Inferior parietal cortex (tissue), 1 donor: ENCODE data around the gene RSPH6A.
A peak's percentile ranks its signal among the peaks of the same experiment; 100 is the strongest.

Experiments
- DNase-seq: peaks from one replicate; pipeline ENCODE4 v3.0.0-alpha.2; 2016; ENCODE audit errors: extremely low spot score

RSPH6A gene

DNA sequence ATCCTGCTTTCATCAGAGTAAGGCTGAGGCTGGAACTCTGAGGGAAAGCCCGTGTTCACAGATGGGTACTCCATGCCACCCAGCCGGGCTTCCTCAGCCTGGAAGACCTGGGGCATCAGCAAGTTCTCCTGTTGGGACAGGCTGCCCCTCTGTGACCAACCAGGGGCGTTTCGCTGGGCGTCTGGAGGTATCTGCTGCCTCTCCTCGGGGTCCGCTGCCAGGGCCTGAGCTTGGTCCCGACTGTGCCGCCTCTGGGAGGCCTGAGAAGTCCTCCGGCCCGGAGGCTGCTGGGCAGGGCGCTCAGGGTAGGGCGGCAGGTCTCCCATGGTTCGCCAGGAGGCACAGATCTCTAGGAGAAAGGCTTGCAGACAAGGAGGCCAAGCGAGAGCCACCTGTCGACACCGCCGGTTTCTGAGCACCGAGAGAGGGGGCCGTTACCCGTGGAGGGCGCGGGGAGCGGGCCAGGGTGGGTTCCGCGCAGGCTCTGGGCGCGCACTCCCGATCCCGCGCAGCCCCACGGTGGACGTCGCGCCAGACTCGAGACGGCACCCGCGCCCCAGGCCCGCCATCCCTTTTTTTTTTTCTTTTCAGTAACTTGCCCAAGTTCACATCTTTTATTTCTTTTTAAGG lies at the start of gene RSPH6A:
Gene RSPH6A (minus strand): TSS at position 458 of the 630 bp plus-strand sequence. CDS start 132 bp downstream, at position 326.
- DNase-seq: no peak

DNA sequence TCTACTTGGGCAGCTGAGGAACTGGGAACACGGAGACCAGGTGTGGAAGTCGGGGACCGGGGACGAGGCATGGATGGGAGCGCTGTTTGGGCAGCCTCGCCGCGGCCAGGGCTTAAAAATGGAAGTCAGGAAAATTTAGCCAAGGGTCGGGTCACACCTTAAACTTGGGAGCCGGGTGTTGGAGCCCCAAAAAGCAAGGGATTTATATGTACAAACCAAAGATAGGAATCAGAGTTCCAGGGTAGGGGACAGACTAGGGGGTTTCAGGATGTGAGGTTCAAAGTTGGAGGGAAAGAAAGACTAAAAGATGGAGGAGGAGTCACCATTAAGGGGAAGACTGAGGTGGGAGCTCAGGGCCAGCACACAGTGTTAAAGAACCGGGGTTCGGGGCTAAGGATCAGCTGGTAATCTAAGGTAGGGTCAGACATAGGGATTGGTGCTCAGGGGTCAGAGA lies 49.5 kb upstream of the RSPH6A start:
- DNase-seq: no peak

DNA sequence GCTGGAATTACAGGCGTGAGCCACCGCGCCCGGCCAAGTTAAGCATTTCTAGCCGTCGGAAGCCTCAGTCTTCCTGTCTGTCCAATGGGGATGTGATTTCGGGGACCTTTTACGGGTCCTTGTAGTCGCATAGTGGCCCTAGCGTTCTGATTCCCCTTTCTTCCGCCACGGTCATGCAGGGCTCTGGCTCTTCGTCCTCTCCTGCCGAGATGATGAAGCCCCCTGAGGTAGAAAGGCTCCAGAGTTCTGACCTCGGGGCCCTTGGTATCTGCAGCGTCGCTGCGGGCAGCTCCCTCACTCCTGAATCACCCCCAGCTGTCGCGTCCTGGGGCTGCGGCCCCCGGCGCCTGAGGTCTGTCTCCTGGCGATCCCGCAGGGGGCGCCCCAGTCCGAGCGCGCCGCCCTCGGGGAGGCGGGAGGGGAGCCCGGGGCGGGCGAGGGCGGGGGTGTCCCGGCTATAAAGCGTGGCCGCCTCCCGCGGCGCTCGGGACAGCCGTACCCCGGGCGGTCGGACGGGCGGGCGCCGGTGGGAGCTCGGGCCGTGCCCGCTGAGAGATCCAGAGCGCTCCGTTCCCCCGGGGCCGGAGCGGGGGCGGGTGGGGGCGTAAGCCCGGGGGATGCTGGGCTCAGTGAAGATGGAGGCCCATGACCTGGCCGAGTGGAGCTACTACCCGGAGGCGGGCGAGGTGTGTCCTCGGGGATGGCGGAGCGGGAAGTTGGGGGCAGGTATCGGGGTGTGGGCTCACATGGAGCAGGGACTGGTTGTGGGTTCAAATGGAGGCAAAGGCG lies 48.9 kb upstream of the RSPH6A start, which contains the start of gene FOXA3:
Gene FOXA3 (plus strand): TSS at position 487 of the 789 bp plus-strand sequence. CDS start 131 bp downstream, at position 618.
- peak; percentile 22 for DNase-seq

DNA sequence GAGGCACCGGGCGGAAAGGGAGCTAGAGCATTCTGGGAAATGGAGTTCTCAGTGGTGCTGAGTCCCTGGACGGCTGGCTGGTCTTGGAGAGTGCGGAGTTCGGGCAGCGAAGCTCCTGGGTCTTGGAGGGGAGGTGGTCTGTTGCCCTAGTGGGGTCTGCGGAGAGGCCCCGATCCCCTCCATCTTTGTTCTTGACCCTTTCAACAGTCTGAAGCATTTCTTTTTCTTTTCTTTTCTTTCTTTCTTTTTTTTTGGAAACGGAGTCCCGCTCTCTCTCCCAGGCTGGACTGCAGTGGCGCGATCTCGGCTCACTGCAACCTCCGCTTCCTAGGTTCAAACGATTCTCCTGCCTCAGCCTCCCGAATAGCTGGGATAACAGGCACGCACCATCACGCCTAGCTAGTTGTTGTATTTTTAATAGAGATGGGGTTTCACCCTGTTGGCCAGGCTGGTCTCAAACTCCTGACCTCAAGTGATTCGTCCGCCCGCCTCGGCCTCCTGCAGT lies 48.3 kb upstream of the RSPH6A start:
- DNase-seq: no peak

DNA sequence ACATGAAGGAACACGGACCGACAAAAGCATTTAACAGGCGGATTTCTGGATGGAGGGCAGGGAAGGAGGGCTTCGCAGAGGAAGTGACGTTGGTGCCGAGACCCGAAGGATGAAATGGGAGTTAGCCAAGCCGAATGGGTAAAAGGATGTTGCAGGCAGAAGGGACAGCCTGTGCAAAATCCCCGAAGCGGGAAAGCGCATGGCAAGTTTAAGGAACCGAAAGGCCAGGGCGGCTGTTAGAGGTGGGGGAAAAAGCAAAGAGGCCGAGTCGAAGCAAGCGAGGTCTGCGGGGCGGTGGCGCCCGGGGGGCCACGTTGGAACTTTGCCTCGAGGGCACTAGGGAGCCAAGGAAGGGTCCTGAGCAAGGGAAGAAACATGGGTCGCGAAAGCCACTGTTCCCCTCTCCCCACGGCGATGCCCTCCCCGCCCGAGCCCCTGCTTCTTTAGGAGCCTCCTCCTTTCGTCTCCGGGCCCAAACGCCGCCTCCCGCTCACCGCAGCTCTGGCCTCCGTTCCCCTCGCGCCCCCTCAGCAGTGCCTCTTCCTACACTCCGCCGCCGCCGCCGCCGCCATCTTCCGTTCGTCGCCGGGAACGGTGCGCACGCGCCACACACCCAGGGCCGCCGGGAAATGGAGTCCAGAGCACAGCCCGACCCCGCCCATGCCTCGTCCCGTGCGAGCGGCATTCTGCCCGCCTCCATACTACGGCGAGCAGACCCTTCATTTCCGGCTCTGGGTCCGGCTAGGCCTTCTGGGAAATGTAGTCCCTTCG lies 47.6 kb upstream of the RSPH6A start, which contains the start of gene SYMPK:
Gene SYMPK (minus strand): TSS at position 584 of the 771 bp plus-strand sequence. CDS start 8,652 bp downstream, outside the sequence.
- peak; percentile 99 for DNase-seq

DNA sequence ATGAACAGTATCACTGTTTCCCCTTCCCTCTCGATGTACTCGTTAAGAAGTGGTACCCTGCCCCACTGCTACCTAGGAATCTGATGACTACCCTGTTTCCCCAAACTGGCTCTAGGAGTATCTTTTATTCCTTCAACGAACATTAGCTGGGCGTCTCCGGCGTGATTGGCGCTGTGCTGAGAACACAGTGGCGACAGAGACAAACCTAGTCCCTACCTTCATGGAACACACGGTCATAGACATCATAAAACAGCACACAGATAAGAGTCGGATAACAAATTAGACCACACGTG lies 47.1 kb upstream of the RSPH6A start:
- DNase-seq: no peak

DNA sequence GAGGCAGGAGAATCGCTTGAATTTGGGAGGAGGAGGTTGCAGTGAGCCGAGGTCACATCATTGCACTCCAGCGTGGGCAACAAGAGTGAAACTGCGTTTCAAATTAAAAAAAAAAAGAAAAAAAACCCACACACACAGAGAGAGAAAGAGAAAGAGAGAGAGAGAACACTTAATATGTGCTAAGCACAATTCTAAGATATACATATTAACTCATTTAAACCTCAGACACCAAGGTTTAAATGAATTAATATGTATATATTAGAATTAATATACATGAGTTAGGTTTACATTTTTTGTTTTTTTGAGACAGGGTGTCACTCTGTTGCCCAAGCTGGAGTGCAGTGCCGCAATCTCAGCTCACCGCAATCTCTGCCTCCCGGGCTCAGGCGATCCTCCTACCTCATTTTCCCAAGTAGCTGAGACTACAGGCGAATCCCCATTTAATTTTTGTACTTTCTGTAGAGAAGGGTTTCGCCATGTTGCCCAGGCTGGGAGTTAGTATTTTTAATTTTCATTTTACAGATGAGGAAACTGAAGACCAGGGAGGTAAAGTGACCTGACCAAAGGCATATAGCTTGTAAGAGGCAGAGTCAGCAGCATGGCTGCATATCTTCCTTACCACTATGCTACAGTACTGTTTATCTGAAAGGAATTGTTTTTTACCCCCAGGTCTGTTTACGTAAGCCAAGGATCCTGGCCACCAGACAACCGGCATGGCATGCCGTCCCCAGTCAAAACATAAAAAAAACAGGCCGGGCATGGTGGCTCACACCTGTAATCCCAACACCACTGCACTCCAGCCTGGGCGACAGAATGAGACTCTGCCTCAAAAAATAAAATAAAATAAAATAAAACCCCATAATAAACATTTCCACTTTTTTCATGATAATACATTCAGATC lies 45.5 kb upstream of the RSPH6A start:
- no peak for DNase-seq

DNA sequence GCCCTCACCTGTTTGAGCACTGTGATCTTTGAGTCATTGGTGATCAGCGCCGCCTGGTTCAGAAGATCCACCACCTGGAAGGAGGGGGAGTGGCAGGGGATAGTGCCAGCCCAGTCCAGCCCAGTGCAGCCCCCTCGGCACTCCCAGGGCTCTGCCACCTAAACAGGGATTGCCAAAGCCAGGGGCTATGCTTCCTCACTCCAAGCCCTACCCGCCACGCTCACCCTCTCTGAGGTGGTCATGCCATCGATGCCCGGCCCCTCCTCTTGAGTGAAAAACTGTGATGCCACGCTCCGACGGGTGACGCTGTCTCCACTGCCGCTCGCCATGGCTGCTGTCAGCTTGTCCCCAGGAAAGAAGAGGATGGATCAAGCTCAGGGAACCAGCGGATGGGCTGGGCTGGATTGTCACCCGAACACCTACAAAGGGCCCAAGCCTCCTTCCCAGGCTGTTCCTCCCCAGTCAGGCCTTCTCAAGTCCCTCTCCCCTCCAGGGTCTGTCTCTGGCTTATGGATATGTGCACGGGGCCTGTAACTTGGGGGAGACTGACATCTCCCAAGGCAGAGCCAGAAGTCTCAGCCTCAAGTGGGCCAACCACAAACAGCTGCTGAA lies 39.2 kb upstream of the RSPH6A start:
- DNase-seq: no peak

DNA sequence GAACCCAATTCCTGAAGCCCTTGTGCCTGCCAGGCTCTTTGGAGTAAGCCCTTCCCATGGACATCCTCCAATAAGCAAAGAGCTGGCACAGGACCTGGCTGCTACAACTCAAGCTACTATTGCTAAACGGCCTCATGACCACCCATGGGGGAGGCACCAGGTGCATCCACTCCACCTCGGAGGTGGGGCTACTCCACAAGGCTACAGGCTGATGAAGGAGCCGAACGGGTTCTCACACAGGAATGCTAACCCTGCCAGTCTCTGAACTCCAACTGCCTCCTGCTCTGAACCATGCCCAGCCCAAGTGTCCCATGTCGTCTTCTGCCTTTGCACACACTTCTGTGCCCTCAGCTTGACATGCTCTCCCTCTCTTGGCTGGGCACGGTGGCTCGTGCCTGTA lies 37.9 kb upstream of the RSPH6A start:
- no peak for DNase-seq

DNA sequence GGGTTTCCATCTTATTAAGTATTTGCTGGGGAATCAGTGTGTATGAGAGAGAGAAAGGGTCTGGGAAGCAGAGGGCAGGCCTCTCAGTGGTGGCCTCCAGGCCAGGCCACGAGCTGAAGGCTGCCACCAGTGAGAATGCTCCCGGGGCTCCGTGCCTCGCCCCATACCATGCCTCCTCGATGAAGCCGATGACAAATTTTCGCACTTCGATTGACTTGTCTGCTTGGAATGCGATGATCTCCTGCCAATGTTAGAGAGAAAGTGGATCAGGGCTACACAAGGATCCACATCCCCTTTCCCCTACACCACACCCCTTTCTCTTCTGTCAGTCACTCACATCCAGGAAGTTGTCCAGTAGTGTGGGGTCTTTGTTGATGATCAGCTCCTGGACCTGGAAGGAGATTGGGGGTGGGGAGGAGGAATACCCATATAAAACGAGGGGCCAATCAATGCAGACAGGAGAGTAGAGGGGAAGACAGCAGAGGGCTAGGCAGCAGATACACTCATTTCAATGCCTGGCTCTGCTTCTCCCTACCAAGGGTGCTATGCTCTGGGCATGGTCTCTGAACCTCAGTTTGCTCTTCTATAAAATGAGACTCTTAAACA lies 37.1 kb upstream of the RSPH6A start:
- DNase-seq: no peak

DNA sequence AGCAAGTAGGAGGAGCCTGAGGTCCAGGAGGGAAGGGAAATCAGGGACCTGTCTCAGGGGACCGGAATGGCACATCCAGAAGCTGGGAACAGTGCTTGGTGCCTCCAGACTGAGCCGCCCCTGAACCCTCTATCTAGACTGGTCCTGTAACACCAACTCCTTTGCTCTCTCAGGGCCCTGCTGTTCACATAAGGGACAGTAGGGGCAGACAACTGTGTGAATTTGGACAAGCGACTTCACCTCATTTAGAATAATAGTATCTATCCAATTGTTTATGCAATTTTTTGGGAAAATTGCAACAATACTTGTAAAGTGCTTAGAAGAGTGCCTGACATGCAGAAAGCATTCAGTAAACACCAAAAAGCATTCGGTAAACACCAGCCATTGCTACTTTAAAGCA lies 33.8 kb upstream of the RSPH6A start:
- DNase-seq: no peak

DNA sequence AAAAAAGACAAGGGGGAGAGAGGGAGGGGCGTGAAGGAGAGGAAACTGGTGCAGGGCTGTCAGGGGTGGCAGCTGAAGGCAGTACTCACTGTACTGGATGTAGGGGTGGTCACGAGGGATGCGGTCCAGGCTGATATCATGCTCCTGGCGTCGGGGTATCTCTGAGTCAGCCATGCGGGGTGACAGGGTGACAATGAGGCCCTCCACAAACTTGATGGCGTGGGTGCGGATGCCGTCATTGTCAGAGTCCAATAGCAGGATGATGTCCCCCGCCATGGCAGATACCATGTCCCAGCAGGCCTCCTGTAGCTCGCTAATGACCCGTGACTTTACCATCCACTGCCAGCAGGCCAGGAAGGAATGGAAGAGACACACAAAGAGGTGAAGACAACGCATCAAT lies 32.6 kb upstream of the RSPH6A start:
- DNase-seq: no peak

DNA sequence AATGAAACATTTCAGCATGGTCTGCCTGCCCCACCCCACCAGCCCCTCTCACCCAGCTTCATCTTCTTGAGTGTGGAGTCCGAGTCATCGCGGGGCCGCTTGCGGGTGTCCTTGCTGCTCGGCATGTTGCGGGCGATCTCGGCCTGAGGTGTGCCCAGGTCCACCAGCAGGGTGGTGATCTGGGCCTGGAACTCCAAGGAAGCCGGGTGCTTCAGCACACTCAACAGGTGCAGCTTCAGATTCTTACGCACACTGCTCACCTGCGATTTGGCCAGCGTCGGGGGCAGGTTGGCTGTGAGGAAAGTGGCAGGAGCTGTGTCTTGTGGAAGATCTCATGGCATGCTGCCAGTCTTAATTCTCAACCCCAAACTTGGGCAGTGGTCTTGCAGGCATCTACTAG lies 27.1 kb upstream of the RSPH6A start:
- DNase-seq: no peak

DNA sequence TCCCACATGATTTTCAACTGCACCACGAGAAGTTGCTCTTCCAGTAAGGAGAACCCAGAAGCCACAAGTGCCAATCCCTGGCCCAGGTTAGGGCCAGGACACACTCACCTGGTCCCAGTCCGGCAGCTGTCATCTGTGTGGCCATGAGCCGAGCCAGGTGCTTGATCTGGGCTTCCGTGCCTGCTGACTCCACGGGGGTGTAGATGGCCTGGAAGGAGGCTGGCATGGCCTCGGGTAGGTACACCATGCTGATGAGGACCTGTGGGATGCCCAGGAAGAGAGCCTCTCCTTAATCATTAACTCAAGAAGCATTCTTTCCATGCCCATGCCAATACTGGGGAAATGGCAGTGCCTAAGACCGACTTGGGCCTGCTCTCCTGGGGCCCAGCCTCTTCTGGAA lies 19.9 kb upstream of the RSPH6A start:
- DNase-seq: no peak

DNA sequence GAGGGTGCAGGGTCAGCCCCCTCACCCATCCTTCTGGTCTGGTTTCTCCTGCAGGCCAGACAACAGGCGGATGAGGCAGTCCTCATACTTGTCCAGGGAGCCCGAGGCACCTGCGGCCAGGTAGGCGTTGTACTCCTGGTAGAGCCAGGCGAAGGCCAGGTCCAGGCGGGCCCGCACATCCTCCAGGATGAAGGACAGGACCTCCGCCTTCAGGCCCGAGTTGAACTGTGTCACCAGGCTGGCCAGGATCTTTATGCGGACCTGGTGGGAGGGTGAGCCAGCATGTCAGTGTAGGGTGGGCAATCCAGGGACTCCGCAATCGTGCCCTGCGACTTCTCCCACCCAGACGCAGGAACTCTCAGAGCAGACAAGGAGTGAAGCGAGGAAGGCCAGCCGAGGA lies 13.8 kb upstream of the RSPH6A start:
- no peak for DNase-seq

DNA sequence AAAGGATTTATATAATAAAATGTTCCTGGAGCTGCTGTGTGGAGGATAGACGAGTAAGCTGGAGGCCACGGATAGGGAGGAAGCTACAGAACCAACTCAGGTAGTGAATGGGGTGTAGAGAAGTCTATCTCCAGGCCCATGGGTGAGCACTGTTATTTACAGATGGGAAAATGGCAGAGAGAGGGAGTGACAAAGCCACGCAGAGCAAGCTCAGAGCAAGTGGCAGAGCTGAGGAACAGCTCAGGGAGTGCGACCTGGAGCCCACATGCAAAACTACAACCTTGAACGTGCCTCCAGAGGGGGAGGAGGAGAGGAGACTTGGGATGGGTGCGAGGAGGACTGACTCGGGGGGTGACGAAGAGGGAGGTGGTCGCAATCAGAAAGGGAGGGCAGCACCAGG lies 13.4 kb upstream of the RSPH6A start:
- DNase-seq: no peak

DNA sequence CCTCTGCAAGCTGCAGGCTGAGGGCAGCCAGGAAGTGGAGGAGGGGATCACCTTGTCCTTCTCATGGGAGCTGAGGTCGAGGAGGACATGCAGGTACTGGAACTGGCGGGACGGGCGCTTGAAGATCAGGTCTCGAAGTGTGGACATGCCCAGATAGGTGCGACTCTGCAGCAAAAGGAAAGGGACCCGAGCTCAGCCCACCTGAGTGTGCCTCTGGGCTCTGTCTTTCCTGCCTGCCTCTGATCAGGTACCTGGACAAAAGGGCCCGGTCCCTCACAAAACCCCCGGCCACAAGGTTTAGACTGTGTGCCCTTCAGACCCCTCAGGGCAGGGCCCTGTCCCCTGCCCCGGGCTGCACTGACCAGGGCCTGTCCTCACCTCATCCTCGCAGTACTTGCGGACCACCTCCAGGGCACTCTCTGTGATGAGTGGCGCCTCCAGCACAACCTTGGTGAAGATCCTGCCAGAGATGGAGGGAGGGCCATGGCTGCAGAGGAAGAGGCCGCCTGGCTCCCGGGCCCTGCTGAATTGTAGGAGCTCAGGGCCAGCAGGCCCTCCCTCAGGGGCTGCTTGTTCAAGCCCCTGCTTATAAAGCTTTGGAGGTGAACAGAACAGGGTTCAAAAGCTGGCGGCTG lies 12.5 kb upstream of the RSPH6A start:
- DNase-seq: no peak

DNA sequence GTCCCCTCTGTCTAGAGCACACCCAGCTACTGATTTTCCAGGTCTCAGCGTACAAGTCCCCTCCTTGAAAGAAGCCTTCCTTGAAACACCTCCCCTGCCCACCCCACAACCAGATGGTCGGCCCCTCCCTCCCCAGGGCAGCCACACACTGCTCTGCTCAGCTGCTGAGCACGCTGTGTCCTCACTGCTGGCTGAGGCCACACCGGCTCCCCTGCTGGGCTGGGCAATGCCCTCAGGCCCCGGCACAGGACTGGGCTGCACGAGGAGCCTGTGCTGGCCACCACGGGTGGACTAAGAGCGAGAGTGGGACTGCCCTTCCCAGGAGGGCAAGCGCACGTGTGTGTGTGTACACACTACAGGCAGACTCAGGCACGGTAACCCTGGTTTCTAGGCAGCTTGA lies 11.8 kb upstream of the RSPH6A start:
- DNase-seq: no peak

DNA sequence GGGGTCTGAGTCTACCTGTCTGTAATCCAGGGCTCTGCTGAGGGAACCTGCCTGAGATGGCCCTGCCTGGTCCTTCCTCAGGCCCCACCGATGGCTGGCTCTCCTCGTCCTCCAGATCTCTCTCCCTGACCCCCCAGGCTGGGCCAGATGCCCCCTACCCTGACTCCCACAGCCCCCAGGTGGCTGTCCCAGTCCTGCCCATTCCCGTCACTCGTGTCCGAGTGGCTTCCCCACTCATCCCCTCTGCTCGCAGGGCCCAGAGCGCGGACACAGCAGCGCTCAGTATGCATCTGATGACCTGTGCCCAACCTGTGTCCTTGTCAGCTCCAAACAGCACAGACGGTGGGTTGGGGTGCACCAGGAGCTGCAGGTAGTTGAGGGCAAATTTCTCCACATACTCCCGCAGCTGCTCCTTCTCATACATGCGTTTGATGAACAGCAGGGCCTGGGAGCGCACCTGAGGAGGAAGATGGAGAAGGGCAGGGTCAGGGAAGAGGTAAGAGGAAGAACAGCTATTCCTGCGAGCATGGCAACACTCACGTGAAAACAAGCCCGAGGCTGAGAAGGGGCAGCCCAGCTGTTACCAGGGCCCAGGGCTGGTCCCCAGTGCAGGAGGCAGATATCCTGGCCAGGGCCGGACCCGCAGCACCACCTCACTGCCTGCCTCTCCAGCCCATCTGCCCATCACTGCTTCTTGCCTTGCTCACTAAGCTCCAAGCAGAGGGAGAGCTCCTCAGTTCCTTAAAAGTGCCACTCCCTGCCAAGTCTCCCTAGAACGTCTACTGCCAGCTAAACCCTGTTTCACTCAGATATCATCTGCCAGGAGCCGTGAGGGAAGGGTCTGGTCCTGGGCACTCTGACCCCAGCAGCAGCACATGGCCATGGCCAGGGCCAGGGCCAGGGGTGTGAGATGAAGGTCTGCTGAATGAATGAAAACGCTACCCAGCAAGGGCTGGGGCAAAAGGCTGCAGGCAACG lies 11.1 kb upstream of the RSPH6A start:
- DNase-seq: no peak
